Transverse colon (tissue), 4 donors: ENCODE results near the gene CARHSP1.

Experiments used
- CTCF ChIP-seq, 5 experiments: fragments of 200-600 bp in 3 of 5; fragments of 450-650 bp in 2 of 5; sonication (generic) in 3 of 5; IDR thresholded peaks; 1 replicate in 2 of 5; 2 replicates in 3 of 5; pipeline ENCODE4 v1.5.1; 2016 to 2017; ENCODE audit warnings: antibody characterized with exemption in 5 of 5, inconsistent platforms in 3 of 5, mild to moderate bottlenecking in 2 of 5, moderate library complexity in 1 of 5
- POLR2A ChIP-seq: fragments of 450-650 bp; IDR thresholded peaks from one replicate; pipeline ENCODE4 v1.6.1; 2016; ENCODE audit warnings: antibody characterized with exemption, mild to moderate bottlenecking, moderate library complexity
- POLR2AphosphoS5 ChIP-seq, 3 donors: sonication (generic); formaldehyde crosslinking; IDR thresholded peaks; one replicate each; pipeline ENCODE4 v1.6.1; 2016; ENCODE audit warnings: antibody characterized with exemption in 3 of 3

GRCh38 chr16:8861563-8862308 is 7.1 kb downstream of the CARHSP1 start:
- TF ChIP-seq POLR2A (no peak), CTCF (IDR thresholded peaks at IDR 0.05) (no peak), POLR2AphosphoS5 (IDR thresholded peaks at IDR 0.05) (no peak)
